GM19099 (cell line): Measurements from ENCODE around the gene PPFIA4.

Experiments
- POLR2A ChIP-seq: IDR thresholded peaks from 3 replicates; pipeline ENCODE4 v1.6.1; 2011; ENCODE audit warnings: low read depth; ENCODE audit not compliant: insufficient read length; ENCODE audit errors: extremely low read depth

PPFIA4 gene

DNA sequence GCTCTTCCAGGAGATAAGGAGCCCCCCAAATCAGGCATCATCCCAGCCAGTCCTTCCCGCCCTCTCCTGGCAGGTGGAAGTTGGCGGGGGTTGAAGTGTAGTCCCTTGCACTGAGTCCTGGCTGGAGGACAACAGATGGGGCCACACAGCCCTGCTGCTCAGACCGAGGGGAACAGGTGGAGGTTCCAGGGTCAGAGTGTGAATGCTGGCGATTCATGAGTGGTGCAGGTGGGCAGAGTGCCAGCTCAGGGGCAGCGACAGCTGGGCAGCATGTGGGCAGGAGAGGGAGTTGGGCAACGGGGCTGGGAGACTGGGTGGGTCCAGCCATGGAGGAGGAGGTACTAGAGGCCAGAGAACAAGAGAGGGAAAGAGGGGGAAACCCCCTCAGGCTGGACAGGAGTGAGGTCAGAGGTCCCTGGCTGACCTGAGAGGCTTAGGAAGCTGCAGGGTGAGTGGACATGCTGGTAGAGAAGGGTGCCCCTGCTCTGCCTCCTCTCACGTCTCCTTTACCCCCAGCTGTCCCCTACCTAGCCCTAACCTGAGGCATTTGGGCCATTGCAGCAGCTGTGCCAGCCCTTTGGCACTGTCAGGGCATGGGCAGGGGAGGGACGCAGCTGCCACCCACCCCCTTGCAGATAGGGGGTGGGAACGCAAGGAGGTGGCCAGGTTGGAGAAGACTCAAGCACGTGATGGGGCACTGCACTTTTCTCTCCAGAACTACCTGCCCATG, 90.0 kb downstream of the PPFIA4 start:
- TF ChIP-seq POLR2A, result no peak

DNA sequence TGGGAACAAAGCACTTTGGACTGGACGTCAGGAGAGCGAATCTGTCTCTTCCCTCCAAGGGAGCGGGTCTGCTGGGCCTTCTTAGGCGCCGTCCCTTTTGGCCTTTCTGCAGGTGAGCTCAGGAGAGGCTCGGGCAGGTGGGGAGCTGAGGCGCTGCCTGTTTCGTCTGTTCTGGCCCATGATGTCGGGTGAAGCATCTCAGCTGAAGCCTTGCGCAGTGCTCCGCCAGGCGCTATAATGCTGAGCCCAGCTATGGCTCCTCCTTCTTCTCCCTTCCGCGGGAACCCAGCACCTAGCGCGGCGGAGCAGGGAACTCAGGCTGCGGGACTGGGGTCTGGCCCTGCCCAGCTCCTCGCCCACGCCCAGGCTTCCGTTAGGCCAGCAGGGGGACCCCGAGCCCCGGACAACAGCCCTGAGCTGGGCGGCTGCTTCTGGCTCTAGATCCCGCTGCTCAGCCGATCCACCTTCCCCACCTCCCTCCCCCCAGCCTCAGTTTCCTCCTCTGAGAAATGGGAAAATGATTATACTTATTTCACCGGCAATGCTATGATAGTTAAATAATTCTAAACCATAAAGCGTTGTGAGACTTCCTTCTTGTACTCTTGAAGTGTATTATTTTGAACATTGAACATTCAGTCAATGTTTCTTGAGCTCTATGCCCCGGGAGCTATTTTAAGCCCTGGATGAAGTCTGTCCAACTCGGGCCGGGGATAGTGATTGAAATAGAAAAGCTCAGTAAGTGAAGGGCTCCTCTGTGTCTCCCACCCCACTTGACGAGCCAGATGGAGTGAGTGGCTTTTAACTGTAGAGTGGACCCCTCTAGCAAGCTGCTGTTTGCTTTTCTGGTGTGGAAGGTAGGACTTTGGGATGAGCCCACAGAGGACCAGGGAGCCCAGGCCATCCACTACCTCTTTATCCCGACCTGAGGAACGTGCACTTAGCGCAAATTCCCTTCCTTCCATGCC, 91.6 kb downstream of the PPFIA4 start:
- TF ChIP-seq POLR2A, result no peak

DNA sequence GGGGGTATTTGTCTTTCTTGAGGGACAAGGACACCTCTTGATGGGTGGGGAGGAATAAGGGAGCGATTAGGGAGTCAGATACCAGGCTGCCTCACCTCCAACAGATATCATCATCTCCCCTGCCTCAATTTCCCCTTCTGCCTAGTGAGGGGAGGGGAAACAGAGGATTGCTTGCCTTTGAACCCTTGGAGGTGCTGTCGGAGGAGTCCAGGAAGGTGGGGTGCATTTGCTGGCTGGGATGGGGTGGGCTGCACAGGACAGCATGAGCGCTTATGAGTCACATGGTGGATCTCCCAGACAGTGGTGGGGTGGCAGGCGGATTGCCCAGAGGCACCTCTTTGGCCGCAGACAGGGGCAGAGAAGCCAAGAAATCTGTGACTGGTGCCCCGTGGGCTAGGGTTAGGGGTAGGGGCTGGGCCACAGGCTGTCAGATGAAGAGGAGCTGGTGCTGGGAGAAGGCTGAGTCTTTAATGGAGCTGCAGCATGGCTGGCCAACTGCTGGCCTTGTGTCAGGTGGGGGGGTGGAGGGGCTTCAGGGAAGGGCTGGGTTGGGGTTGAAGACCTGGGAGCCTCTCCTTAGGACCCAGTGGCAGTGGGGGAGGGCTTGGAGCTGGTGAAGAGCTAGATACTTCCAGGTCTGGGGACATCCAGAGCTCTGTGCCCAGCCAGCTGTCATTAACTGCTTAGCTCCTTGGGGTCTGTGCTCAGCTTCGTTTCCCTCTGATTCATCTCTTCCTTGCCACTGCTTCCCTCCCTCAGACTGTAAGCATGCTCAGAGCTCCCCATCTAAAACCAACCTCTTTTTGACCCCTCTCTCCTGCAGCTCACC, 94.2 kb downstream of the PPFIA4 start:
- no peak for TF ChIP-seq POLR2A

DNA sequence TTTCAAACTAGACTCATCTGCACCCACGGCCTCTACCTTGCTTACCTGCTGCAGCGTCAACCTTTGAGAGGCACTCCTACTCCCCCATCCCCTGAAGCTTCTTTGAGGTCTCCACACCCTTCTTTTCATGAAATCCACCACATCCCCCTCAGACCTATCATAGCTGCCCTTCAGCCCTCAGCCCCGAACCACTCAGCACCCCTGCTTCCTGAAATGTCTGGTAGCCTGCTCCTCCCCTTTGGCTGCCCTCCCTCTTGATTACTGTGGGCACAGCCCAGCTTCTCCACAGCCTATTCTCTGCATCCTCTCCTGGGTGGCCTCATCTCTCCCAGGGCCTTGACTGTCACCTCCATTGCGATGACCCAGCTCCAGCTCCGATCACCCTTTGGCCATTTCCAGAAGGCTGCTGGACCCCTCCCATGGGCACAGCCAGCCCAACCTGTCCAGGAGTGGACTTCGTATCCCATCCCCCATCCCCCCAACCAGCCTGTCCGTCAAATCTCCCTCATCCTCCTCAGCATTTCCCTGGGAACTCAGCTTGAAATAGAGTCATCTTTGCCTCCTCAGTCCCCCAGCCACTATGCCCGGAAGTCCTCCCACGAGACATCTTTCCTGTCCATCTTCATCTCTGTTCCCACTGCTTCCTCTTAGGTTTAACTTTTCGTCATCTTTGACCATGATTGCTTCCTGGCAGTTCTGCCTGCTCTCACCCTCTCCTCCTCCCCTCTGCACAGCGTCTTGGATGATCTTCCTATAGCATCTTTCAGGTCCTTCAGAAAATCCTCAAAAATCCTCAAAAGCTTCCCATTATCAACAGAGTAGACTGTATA, 95.1 kb downstream of the PPFIA4 start:
- no peak for TF ChIP-seq POLR2A

DNA sequence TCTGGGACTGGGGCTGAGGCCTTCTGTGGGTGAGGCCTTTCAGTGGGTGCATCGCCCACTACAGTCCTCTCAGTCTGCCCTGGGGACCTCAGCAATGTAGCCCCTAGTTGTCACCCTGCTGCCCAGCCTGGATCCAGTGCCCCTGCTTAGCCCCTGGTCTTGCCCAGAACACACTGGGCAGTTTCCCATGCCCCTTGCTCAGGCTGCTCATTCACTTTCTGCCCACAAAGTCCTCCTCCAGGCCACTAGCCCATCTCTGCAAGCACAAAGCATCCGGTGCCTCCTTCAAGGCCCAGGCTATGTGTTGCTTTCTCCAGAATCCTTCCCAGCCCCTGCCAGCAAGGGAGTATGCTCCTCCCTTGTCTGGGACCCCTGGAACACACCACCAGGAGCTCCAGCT, 95.9 kb downstream of the PPFIA4 start:
- TF ChIP-seq POLR2A, result no peak

DNA sequence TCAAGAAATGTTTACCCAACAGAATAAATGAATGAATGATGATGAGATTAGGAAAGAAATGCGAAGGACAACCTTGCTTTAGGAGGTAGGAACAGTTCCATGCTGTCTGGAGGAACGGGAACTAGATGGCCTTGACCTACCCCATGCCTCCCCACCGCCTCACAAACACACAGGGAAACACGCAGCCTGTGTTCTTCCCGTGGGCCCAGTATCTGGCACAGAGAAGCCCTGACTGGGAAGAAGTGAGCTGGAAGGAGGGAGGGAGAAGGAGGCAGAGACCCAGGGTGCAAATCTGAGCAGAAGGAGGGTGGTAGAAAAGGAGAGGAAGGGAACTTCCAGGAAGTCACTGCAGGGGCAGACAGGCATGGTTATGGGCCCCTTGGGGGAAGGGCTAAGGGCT, 97.7 kb downstream of the PPFIA4 start:
- TF ChIP-seq POLR2A, result no peak

DNA sequence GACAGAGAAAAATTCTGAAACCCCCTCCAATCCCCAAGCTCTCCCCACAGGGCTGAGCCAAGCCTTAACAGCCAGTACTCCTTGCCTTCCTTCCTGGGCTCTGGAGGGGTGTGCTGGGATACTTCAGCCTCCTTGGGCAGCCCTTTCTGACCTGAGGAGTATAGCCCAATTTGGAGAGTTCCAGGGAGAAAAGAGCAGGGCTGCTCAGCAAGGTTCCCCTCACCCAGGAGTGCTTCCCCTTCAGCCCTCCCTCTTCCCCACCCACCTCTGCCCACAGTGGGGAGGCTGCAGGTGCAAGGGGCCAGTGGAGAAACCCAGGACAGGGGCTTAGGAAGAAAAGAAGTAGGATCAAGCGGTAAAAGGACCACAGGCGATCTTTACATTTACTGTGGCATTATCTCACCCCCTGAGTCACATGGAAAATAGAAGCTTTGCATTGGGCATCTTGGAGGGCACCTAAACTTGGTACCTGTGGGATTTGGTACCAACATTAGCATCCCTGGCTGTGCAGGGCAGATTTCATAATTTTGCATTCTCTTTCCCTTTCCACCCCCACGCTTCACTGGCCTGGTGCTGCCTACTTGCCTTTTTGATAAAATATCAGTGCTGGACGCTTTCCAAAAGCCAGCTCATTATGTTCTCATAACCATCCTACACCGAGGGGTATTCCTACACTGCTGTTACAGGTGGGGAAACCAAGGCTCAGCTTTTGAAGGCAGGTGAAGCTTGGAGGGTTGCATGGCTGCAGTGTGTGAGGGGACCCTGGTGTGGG, 98.4 kb downstream of the PPFIA4 start:
- no peak for TF ChIP-seq POLR2A

DNA sequence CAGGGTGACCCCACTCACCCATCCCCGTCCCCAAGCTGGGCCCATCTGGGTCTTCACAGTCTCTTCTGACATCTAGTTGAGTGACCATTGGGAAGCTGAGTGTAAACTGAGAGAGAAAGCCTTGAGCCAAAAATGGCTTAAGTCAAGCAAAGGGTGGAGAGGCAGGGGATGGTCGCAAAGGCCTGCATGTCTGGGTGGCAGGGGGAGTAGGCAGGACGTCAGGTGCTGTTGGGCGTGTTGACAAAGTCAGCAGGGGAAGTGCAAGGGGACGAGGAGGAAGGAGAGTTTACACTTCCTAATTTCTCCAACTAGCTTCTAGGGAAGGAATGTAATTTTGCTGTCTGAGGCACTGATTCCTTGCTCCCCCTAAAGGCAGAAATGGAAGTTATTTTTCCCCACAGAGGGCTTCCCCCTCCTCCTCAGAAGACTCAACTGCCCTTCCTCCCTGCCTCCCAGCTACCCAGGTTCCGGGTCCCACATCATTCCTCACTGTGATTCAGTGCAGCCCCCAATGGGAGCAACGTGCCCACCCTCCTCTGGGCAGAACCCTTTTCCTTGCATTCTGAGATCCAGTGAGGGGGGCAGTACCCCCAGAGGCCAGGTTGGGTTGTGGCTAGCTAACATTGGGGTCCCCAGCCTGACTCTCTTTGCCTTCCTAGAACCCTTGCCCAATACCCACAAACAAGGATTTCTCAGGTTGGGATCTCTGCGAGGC, 100.0 kb downstream of the PPFIA4 start:
- TF ChIP-seq POLR2A, result no peak

DNA sequence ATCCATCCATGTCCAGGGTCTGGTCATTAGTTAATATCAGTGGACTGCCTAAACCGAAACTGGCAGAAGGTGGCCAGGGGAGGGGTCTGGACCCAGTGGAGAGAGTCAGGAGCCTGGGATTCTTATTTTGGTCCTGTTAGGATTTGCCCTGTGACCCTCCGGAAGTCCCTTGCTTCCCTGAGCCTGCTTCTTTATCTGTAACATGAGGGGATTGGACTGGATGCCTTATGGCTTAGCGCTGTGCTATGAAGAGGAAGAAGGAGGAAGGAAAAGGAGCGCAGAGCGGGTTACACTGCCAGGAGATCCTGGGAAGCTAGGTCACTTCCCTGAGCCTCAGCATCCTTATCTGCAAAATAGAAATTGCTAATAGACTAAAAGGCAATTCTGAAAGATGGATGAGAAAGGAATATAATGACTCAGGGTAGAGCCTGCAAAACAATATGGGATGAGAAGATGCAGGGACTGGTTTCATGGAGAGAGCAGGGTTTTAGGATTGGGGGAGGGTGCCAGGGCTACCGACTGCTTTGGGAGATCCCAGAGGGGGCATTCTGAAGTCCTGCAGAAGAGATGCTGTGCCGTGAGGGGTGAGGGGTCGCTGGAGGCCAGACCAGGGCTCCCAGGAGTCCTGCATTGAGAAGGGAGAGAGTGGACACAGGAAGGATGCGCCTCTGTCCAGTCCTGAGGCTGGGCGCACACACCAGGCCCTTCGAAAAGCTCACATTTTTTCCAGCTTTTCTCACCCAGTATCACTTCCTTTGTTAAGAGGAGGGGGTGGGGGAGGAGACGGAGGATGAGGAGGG, 100.8 kb downstream of the PPFIA4 start:
- TF ChIP-seq POLR2A, result no peak

DNA sequence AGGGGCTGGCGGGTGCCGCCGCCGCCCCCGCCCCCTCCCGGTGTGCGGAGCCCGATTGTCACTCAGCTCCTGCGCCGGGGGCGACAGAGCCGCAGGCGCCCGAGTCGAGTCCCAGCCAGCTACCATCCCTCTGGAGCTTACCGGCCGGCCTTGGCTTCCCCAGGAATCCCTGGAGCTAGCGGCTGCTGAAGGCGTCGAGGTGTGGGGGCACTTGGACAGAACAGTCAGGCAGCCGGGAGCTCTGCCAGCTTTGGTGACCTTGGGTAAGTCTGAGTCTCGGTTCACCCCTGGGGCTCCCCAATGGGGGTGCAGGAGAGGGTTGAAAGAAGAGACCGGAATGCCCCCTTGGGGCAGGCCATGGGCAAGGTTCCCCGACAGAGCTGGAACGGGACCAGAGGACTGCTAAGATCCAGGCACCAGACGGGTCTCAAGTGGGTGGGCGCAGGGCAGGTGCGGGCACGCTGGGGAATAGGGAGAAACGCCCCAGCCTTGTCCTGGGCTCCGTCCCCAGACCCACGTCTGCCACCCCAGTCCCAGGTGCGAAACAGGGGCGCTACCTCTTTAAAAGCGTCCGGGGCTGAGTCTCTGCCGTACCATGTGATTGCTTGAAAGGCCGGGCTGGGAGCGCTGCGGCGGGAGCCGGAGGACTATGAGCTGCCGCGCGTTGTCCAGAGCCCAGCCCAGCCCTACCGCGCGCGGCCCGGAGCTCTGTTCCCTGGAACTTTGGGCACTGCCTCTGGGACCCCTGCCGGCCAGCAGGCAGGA, 101.6 kb downstream of the PPFIA4 start, which contains the start of gene ADORA1:
TSS of gene ADORA1 (plus strand) at position 61 of the 765 bp plus-strand sequence. CDS start 1,116 bp downstream, outside the sequence.
- TF ChIP-seq POLR2A, result no peak

DNA sequence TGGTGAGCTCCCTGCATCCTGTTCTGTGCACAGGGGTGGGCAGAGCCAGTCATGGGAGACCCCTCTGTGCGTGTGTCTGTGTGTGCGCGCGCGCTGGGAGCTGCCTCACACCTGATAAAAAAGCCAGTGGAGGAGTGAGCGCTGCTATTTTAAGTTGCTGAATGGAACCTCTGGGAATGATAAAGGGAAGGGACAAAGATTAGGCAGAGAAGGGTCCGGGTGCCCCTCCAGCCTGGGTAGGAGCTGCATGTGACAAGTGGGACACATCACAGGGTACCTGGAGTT, 102.1 kb downstream of the PPFIA4 start:
- no peak for TF ChIP-seq POLR2A
